PFSK-1 (cell line): ENCODE results near the gene TDRD5.

Experiments
- FOXP2 ChIP-seq: optimal IDR thresholded peaks from 2 replicates; pipeline ENCODE3; 2011; ENCODE audit warnings: borderline replicate concordance, control low read depth, inconsistent platforms; ENCODE audit not compliant: insufficient read depth; ENCODE audit errors: extremely low read length, extremely low read depth
- POLR2AphosphoS5 ChIP-seq: IDR thresholded peaks from 2 replicates; pipeline ENCODE4 v1.6.1; 2012; ENCODE audit warnings: low read depth, mild to moderate bottlenecking, control low read depth, low read length, moderate library complexity
- REST ChIP-seq, 2 experiments: IDR thresholded peaks; 2 replicates each; pipeline versions ENCODE4 v1.6.1 to v1.8.0; 2011 to 2012; ENCODE audit warnings: low read depth in 2 of 2, low read length in 2 of 2, control low read depth in 1 of 2, inconsistent platforms in 1 of 2, mild to moderate bottlenecking in 1 of 2, moderate library complexity in 1 of 2; ENCODE audit not compliant: insufficient read depth in 1 of 2
- SIN3A ChIP-seq: IDR thresholded peaks from 2 replicates; pipeline ENCODE4 v1.6.1; 2012; ENCODE audit warnings: mild to moderate bottlenecking, low read length, moderate library complexity, borderline replicate concordance; ENCODE audit not compliant: insufficient read depth
- TAF1 ChIP-seq: IDR thresholded peaks from 2 replicates; pipeline ENCODE4 v1.6.1; 2012; ENCODE audit warnings: low read length, control low read depth, borderline replicate concordance; ENCODE audit not compliant: insufficient read depth

- TF ChIP-seq POLR2AphosphoS5 (no peak), REST (IDR thresholded peaks at IDR 0.05; ENCODE audit: insufficient read depth in 1 of 2, low read depth in 2 of 2, low read length in 2 of 2) (no peak), SIN3A (no peak), TAF1 (no peak), FOXP2 (no peak)
Observed at GRCh38 chr1:179598631-179599030, 7.0 kb downstream of the TDRD5 start.
